Nephron progenitor cell (in vitro differentiated cells): ENCODE data around the gene EMP2.
"Not testable (repeated sequence)": the region's sequence is repeated elsewhere in the genome, so short reads cannot be mapped to it uniquely, and the experiment has no call there.

Experiments
- DNase-seq: peaks from one replicate; pipeline ENCODE4 v3.0.0; 2021
- H3K27ac Mint-ChIP-seq: 2 replicates; pipeline ENCODE4 v1.8.0; 2021; ENCODE audit warnings: mild to moderate bottlenecking, moderate library complexity, mixed read lengths
- H3K27me3 Mint-ChIP-seq: 2 replicates; pipeline ENCODE4 v1.8.0; 2021; ENCODE audit warnings: mild to moderate bottlenecking, low read depth, mixed read lengths; ENCODE audit not compliant: poor library complexity
- H3K36me3 Mint-ChIP-seq: 2 replicates; pipeline ENCODE4 v1.8.0; 2021; ENCODE audit warnings: low read depth, mixed read lengths
- H3K4me1 Mint-ChIP-seq: 2 replicates; pipeline ENCODE4 v1.8.0; 2021; ENCODE audit warnings: mixed read lengths
- H3K4me3 Mint-ChIP-seq: 2 replicates; pipeline ENCODE4 v1.8.0; 2021; ENCODE audit warnings: mild to moderate bottlenecking, moderate library complexity, mixed read lengths
- H3K9me3 Mint-ChIP-seq: 2 replicates; pipeline ENCODE4 v1.8.0; 2021; ENCODE audit warnings: mild to moderate bottlenecking, moderate library complexity, mixed read lengths
- TF ChIP-seq, protein P1 (sequence below): fragments of 200-600 bp; sonication (generic); IDR thresholded peaks from 2 replicates; pipeline ENCODE4 v1.5.0; 2021; ENCODE audit warnings: antibody characterized with exemption

EMP2 gene

DNA sequence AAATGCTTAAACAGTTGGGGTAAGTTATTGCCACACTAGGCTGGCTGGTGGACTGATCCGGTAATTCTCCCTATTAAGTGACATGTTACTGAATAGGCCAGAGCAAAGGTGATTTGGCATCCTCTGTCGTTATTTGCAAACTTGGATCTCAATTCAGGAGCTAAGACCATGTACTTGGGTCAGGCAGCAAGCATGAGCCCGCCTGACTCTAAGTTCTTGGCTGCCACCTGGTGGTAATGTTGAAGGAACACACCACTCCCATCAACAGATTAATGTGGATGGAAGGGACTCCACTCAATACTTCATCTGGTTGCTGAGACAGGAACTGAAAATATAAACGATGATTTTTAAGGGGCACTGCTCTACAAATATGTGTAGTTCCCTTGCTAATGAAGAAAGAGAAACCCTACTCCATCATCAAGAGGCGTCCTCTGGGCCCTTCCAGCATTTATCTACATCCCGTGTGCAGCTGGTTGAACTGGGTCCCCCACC, 70.8 kb downstream of the EMP2 start:
- DNase-seq, result peak; percentile 69
- Mint-ChIP-seq H3K4me3 (no peak overlapping the region), H3K27me3 (peaks cover 9% of the 10 kb centered on the region), H3K9me3 (peaks cover 3% of the 10 kb centered on the region), H3K27ac (no peak overlapping the region), H3K4me1 (peaks cover 39% of the 10 kb centered on the region), H3K36me3 (peaks cover 4% of the 10 kb centered on the region)
- TF ChIP-seq, protein P1, sequence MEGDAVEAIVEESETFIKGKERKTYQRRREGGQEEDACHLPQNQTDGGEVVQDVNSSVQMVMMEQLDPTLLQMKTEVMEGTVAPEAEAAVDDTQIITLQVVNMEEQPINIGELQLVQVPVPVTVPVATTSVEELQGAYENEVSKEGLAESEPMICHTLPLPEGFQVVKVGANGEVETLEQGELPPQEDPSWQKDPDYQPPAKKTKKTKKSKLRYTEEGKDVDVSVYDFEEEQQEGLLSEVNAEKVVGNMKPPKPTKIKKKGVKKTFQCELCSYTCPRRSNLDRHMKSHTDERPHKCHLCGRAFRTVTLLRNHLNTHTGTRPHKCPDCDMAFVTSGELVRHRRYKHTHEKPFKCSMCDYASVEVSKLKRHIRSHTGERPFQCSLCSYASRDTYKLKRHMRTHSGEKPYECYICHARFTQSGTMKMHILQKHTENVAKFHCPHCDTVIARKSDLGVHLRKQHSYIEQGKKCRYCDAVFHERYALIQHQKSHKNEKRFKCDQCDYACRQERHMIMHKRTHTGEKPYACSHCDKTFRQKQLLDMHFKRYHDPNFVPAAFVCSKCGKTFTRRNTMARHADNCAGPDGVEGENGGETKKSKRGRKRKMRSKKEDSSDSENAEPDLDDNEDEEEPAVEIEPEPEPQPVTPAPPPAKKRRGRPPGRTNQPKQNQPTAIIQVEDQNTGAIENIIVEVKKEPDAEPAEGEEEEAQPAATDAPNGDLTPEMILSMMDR, result peak; percentile 75

DNA sequence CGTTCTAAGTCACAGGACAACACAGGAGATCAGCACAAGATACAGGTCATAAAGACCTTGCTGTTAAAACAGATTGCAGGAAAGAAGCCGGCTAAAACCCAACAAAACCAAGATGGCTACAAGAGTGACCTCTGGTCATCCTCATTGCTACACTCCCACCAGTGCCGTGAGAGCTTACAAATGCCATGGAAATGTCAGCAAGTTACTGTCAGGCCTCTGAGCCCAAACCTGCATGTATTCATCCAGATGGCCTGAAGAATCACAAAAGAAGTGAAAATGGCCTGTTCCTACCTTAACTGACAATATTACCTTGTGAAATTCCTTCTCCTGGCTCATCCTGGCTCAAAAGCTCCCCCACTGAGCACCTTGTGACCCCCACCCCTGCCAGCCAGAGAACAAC, 75.1 kb downstream of the EMP2 start:
- Mint-ChIP-seq H3K27me3 (peaks cover 15% of the 10 kb centered on the region), H3K9me3 (peaks cover 17% of the 10 kb centered on the region), H3K4me1 (peaks cover 29% of the 10 kb centered on the region)
- not testable (repeated sequence) for H3K36me3 Mint-ChIP-seq, H3K4me3 Mint-ChIP-seq, H3K27ac Mint-ChIP-seq, DNase-seq

DNA sequence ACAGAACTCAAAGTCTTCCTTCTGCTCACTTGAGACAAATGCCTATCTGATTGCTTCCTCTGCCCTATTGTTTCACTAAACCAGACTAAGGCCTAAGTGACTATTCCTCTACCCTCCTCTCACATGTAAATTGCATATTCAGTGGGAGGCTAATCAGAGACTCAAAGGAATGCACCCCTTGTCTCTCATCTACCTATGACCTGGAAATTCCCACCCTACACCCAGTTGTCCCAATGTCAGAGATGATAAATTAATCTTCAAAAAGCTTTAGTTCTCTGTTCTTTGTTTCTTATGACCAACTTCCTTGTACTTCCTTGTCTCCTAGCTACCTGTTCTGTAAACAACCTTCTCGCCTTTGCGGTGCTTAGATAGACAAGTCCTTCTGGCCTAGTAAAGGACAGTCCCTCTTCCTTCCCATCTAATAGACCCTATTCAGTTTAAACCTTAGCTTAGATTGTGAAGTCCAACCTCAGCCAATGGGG, 76.0 kb downstream of the EMP2 start:
- Mint-ChIP-seq H3K4me1 (peaks cover 24% of the 10 kb centered on the region), H3K27me3 (peaks cover 15% of the 10 kb centered on the region), H3K36me3 (peaks cover 8% of the 10 kb centered on the region), H3K4me3 (no peak overlapping the region), H3K9me3 (peaks cover 19% of the 10 kb centered on the region), H3K27ac (no peak overlapping the region)
- no peak for DNase-seq
- TF ChIP-seq, protein P1, result no peak

DNA sequence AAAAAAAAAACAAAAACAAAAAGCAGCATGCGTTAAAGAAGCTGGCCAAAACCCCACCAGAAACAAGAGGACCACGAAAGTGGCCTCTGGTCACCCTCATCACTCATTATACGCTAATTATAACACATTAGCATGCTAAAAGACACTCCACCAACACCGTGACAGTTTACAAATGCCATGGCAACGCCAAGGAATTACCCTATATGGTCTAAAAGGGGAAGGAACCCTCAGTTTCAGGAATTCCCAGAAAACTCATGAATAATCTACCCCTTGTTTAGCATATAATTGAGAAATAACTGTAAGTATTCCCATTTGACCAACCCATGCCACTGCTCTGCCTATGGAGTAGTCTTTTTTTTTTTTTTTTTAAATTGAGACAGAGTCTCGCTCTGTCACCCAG, 77.6 kb downstream of the EMP2 start:
- H3K4me1 Mint-ChIP-seq, result peaks cover 19% of the 10 kb centered on the region
- no peak overlapping the region for H3K27ac Mint-ChIP-seq
- peaks cover 15% of the 10 kb centered on the region for H3K27me3 Mint-ChIP-seq
- TF ChIP-seq, protein P1, result no peak
- peaks cover 19% of the 10 kb centered on the region for H3K9me3 Mint-ChIP-seq
- no peak for DNase-seq
- peaks cover 8% of the 10 kb centered on the region for H3K36me3 Mint-ChIP-seq
- no peak overlapping the region for H3K4me3 Mint-ChIP-seq

DNA sequence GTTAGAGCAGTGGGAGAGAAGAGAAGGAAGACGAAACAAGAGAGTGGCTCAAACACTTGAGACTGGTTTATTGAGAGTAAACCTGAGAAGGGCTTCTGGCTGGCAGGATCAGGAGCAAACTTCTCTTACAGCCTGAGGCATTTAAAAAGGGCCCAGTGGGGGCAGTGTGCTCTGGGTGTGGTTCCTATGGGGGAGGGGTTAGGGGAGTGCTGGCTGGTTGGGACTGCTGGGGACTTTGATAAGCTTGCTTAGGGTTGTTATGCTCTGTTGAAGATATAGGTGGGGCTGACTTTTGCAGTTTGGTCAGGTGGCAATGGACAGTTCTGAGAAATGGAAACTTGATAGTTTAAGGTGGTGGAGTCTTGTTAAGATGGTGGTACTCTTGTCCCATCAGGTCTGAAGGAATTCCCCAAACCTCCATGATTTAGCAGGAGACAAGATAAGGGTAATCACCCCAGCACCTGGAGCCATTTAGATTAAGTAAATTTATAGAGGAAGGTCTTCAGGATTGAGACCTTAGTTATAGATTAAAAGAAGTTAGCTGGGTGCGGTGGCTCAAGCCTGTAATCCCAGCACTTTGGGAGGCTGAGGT, 79.3 kb downstream of the EMP2 start:
- H3K4me3 Mint-ChIP-seq, result no peak overlapping the region
- no peak overlapping the region for H3K27ac Mint-ChIP-seq
- peaks cover 16% of the 10 kb centered on the region for H3K4me1 Mint-ChIP-seq
- peaks cover 20% of the 10 kb centered on the region for H3K9me3 Mint-ChIP-seq
- peaks cover 8% of the 10 kb centered on the region for H3K36me3 Mint-ChIP-seq
- peaks cover 14% of the 10 kb centered on the region for H3K27me3 Mint-ChIP-seq
- TF ChIP-seq, protein P1, result no peak
- DNase-seq, result no peak

DNA sequence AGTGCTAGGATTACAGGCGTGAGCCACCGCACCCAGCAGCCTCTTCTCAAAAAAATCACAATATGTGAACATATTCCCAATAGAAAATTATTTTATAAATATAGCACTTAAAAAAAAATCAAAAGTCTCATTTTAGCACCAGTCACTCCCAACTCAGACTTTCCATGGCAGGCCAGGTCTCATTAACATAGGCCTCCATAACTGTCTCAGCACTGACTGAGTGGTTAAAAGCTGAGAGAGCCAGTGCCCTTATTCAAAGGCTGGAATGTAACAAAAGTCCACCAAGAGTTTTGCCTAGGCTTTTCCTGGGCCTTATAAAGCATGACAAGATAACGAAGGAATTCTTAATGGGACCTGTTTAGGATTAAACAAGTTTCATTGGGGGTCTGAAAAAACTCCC, 79.8 kb downstream of the EMP2 start:
- peaks cover 12% of the 10 kb centered on the region for H3K27me3 Mint-ChIP-seq
- H3K9me3 Mint-ChIP-seq, result peaks cover 22% of the 10 kb centered on the region
- TF ChIP-seq, protein P1, result no peak
- no peak for DNase-seq
- H3K36me3 Mint-ChIP-seq, result peaks cover 8% of the 10 kb centered on the region
- H3K4me1 Mint-ChIP-seq, result peaks cover 15% of the 10 kb centered on the region
- H3K27ac Mint-ChIP-seq, result no peak overlapping the region
- H3K4me3 Mint-ChIP-seq, result no peak overlapping the region
